Endothelial cell of umbilical vein (primary cell): ENCODE data around the gene IGLON5. TPM values are rescaled to one million over a fixed set of nuclear protein-coding genes. Genes with fewer than 3 reads are reported as not detected.

Source experiments
- BruUV-seq: library from RNA; stranded (reverse); fragments of 400-500 nt; replicated peaks from 2 replicates; lab custom pipeline; 2021; lab: Mats Ljungman, UMichigan
- CTCF ChIA-PET: fragments of 300-600, 350-600 bp; sonication (Branson Sonifier 250); formaldehyde crosslinking; loops from one replicate; lab custom pipeline; 2021; ENCODE audit warnings: antibody characterized with exemption, inconsistent platforms; lab: Charles Lee
- POLR2A ChIA-PET: fragments of 300-600, 350-600 bp; sonication (Branson Sonifier 250); formaldehyde crosslinking; loops from one replicate; lab custom pipeline; 2021; ENCODE audit warnings: antibody characterized with exemption, inconsistent platforms; lab: Charles Lee
- DNase-seq: peaks from one replicate; pipeline ENCODE4 v3.0.0-alpha.2; 2011; ENCODE audit warnings: low read depth, low spot score
- FAIRE-seq: peaks from 2 replicates; lab custom pipeline; 2011; peaks lifted over from hg19 to GRCh38; lab: Jason Lieb, UNC
- H2AFZ ChIP-seq: 2 replicates; pipeline ENCODE4 v1.6.0; 2012; ENCODE audit warnings: low read depth, low read length, control low read depth, inconsistent platforms
- H3K27ac ChIP-seq: 2 replicates; pipeline ENCODE4 v1.5.1; 2011; ENCODE audit warnings: low read depth, mild to moderate bottlenecking, control low read depth, low read length, moderate library complexity; ENCODE audit not compliant: insufficient read depth
- H3K27me3 ChIP-seq, 2 experiments: 2 replicates each; pipeline versions ENCODE4 v1.6.0 to v1.6.1; 2011; ENCODE audit warnings: low read length in 2 of 2, mixed read lengths in 1 of 2; ENCODE audit not compliant: control insufficient read depth in 2 of 2, insufficient read depth in 2 of 2
- H3K36me3 ChIP-seq, 2 experiments: 2 replicates in 1 of 2; 3 replicates in 1 of 2; pipeline ENCODE4 v1.5.1; 2011; ENCODE audit warnings: low read length in 2 of 2, mild to moderate bottlenecking in 1 of 2, moderate library complexity in 1 of 2; ENCODE audit not compliant: control insufficient read depth in 2 of 2, insufficient read depth in 2 of 2; ENCODE audit errors: extremely low read depth in 1 of 2
- H3K4me1 ChIP-seq: 3 replicates; pipeline ENCODE4 v1.5.1; 2011; ENCODE audit warnings: mild to moderate bottlenecking, low read length; ENCODE audit not compliant: control insufficient read depth, insufficient read depth; ENCODE audit errors: extremely low read depth
- H3K4me2 ChIP-seq: 2 replicates; pipeline ENCODE4 v1.6.1; 2011; ENCODE audit warnings: low read length, control low read depth, mixed read lengths; ENCODE audit not compliant: insufficient read depth
- H3K4me3 ChIP-seq, 3 experiments: fragments of 200-600 bp in 1 of 3; sonication (generic), shearing (Covaris generic) in 1 of 3; replicated peaks in 1 of 3; 2 replicates each; pipeline ENCODE4 v1.5.1; 2011 to 2016; ENCODE audit warnings: control low read depth in 3 of 3, low read length in 3 of 3, mild to moderate bottlenecking in 2 of 3, inconsistent platforms in 1 of 3, low read depth in 1 of 3, moderate library complexity in 1 of 3; ENCODE audit not compliant: insufficient read depth in 1 of 3
- H3K79me2 ChIP-seq: 2 replicates; pipeline ENCODE4 v1.6.0; 2012; ENCODE audit warnings: low read length, inconsistent platforms; ENCODE audit not compliant: control insufficient read depth, insufficient read depth
- H3K9ac ChIP-seq: replicated peaks from 2 replicates; pipeline ENCODE3; 2011; ENCODE audit warnings: low read length, control low read depth; ENCODE audit not compliant: insufficient read depth; ENCODE audit errors: extremely low read depth
- H3K9me1 ChIP-seq: replicated peaks from 3 replicates; pipeline ENCODE4 v1.6.0; 2011; ENCODE audit warnings: mild to moderate bottlenecking, low read length; ENCODE audit not compliant: control insufficient read depth, insufficient read depth; ENCODE audit errors: extremely low read depth
- H3K9me3 ChIP-seq: replicated peaks from 2 replicates; pipeline ENCODE4 v1.5.1; 2012; ENCODE audit warnings: low read length, inconsistent platforms; ENCODE audit not compliant: control insufficient read depth, insufficient read depth
- H4K20me1 ChIP-seq: replicated peaks from 2 replicates; pipeline ENCODE3; 2011; ENCODE audit warnings: mild to moderate bottlenecking, low read length; ENCODE audit not compliant: control insufficient read depth, insufficient read depth; ENCODE audit errors: extremely low read depth
- FOS ChIP-seq: IDR thresholded peaks from 2 replicates; pipeline ENCODE4 v1.6.1; 2011; ENCODE audit warnings: mild to moderate bottlenecking, low read length, moderate library complexity, borderline replicate concordance; ENCODE audit not compliant: insufficient read depth
- MYC ChIP-seq: IDR thresholded peaks from one replicate; pipeline ENCODE4 v1.6.1; 2011; ENCODE audit warnings: mild to moderate bottlenecking, low read depth, low read length
- POLR2A ChIP-seq: IDR thresholded peaks from 2 replicates; pipeline ENCODE4 v1.6.1; 2012; ENCODE audit warnings: low read depth, mild to moderate bottlenecking, control low read depth, low read length
- POLR2AphosphoS5 ChIP-seq: IDR thresholded peaks from 2 replicates; pipeline ENCODE4 v1.6.1; 2012; ENCODE audit warnings: low read depth, mild to moderate bottlenecking, control low read depth, low read length, moderate library complexity; ENCODE audit not compliant: insufficient read depth
- dilution Hi-C: fragments of 300-500 bp; cut with MboI; formaldehyde crosslinking; loops from one replicate; pipeline ENCODE4 v1.15.0; 2019; ENCODE audit warnings: low sequenced_read_pairs; ENCODE audit not compliant: extremely low pct_ligation_motif_present
- intact Hi-C: fragments of 100-400 bp; cut with micrococcal nuclease; formaldehyde crosslinking; loops from one replicate; pipeline ENCODE4 v1.10.0; 2022
- polyA plus RNA-seq, 4 experiments: library from polyadenylated mRNA; depleted of rRNA in 3 of 4; stranded (reverse) in 3 of 4; unstranded in 1 of 4; fragments of >200 nt; gene quantifications; 2 replicates each; pipeline versions ENCODE4 v1.2.1 to v1.2.3, GENCODE V29; 2011 to 2012; ENCODE audit warnings: missing spikeins in 1 of 4
- total RNA-seq: library from RNA; stranded (reverse); gene quantifications from 2 replicates; pipeline ENCODE4 v1.2.3, GENCODE V29; 2021
- TF ChIP-seq, protein P1 (sequence below): IDR thresholded peaks from 2 replicates; pipeline ENCODE4 v1.6.1; 2011; ENCODE audit not compliant: insufficient read depth, insufficient read length
- TF ChIP-seq, protein P2 (sequence below), 2 donors: IDR thresholded peaks; 1 replicate in 1 of 2; 2 replicates in 1 of 2; pipeline ENCODE4 v1.5.1; 2011; ENCODE audit warnings: low read length in 2 of 2, mild to moderate bottlenecking in 2 of 2, moderate library complexity in 2 of 2, control low read depth in 1 of 2, inconsistent platforms in 1 of 2, low read depth in 1 of 2; ENCODE audit not compliant: insufficient read depth in 1 of 2; ENCODE audit errors: extremely low read depth in 1 of 2

The IGLON5 gene
- total and polyA plus RNA-seq, 2 donors (not counting 3 experiments of a cell fraction or from before 2014, with no cell fraction given): not detected

DNA sequence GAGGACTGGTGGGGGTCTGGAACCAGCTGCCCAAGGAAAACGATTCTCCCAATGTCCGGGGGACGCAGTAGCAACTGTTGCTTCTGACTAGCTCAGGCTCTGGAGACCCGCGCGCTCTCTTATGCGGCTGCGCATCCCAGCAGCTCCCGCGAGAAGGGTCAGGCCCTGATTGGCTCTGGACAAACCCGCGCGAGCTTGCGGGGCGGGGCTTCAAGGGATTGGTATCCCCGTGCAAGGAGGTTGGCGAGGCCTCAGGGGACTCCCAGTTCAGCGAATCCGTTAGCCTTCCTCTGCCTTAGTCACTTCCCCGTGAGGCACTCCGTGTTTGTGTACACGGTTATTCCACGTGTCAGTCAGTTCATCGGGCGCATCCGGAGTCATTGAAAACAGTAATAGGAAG, 40.4 kb upstream of the IGLON5 start:
- Histone ChIP-seq H3K4me3 (no peak overlapping the region), H3K27ac (no peak overlapping the region), H3K4me1 (no peaks in the 10 kb centered on the region), H4K20me1 (no peaks in the 10 kb centered on the region), H3K9ac (no peak overlapping the region), H3K9me1 (no peaks in the 10 kb centered on the region), H3K9me3 (no peaks in the 10 kb centered on the region), H3K79me2 (no peaks in the 10 kb centered on the region), H3K36me3 (no peaks in the 10 kb centered on the region), H3K4me2 (no peak overlapping the region), H2AFZ (no peak overlapping the region), H3K27me3 (no peaks in the 10 kb centered on the region)
- DNase-seq (no peak), FAIRE-seq (no peak)
- ChIA-PET CTCF (interaction anchor here (3.9 kb wide), 1 partner anchor 12 kb away, joined by 20 read pairs; no protein-coding TSS in a partner anchor), POLR2A (no interaction called here)
- no TSS peak for BruUV-seq
- intact Hi-C loops: no loop called here
- dilution Hi-C loops: no loop called here
- TF ChIP-seq MYC (no peak), POLR2A (no peak), POLR2AphosphoS5 (no peak), FOS (no peak)
- TF ChIP-seq, protein P1, sequence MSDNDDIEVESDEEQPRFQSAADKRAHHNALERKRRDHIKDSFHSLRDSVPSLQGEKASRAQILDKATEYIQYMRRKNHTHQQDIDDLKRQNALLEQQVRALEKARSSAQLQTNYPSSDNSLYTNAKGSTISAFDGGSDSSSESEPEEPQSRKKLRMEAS: no peak
- TF ChIP-seq, protein P2, sequence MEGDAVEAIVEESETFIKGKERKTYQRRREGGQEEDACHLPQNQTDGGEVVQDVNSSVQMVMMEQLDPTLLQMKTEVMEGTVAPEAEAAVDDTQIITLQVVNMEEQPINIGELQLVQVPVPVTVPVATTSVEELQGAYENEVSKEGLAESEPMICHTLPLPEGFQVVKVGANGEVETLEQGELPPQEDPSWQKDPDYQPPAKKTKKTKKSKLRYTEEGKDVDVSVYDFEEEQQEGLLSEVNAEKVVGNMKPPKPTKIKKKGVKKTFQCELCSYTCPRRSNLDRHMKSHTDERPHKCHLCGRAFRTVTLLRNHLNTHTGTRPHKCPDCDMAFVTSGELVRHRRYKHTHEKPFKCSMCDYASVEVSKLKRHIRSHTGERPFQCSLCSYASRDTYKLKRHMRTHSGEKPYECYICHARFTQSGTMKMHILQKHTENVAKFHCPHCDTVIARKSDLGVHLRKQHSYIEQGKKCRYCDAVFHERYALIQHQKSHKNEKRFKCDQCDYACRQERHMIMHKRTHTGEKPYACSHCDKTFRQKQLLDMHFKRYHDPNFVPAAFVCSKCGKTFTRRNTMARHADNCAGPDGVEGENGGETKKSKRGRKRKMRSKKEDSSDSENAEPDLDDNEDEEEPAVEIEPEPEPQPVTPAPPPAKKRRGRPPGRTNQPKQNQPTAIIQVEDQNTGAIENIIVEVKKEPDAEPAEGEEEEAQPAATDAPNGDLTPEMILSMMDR (IDR thresholded peaks at IDR 0.05; ENCODE audit: extremely low read depth in 1 of 2, insufficient read depth in 1 of 2, low read depth in 1 of 2, low read length in 2 of 2): no peak
